SK-N-SH (cell line): ENCODE data around the gene RBP5.

Source experiments
- CTCF ChIP-seq: fragments of 200-600 bp; sonication (generic); IDR thresholded peaks from 2 replicates; pipeline ENCODE4 v1.6.1; 2017; ENCODE audit warnings: antibody characterized with exemption, mild to moderate bottlenecking, moderate library complexity
- EP300 ChIP-seq, 2 experiments: IDR thresholded peaks; 2 replicates each; pipeline versions ENCODE4 v1.4.0 to v1.6.1; 2012; ENCODE audit warnings: borderline replicate concordance in 1 of 2, low read depth in 1 of 2, low read length in 1 of 2
- EZH2phosphoT487 ChIP-seq: fragments of 200-600 bp; sonication (generic); IDR thresholded peaks from 2 replicates; pipeline ENCODE4 v1.6.1; 2017; ENCODE audit warnings: low read depth, mixed run types, mild to moderate bottlenecking, antibody characterized with exemption, moderate library complexity, borderline replicate concordance
- GABPA ChIP-seq: IDR thresholded peaks from 2 replicates; pipeline ENCODE4 v1.4.0; 2012; ENCODE audit warnings: low read depth, mild to moderate bottlenecking
- JUND ChIP-seq: IDR thresholded peaks from 2 replicates; pipeline ENCODE4 v1.4.0; 2012
- MAX ChIP-seq: IDR thresholded peaks from 2 replicates; pipeline ENCODE4 v1.4.0; 2012; ENCODE audit warnings: low read depth
- NFIC ChIP-seq: IDR thresholded peaks from 2 replicates; pipeline ENCODE4 v1.4.0; 2012; ENCODE audit warnings: borderline replicate concordance
- RFX5 ChIP-seq: IDR thresholded peaks from 2 replicates; pipeline ENCODE4 v1.6.1; 2012; ENCODE audit warnings: mild to moderate bottlenecking, improper control_type of control experiment, low read length
- SMC3 ChIP-seq: IDR thresholded peaks from 2 replicates; pipeline ENCODE4 v1.6.1; 2012; ENCODE audit warnings: low read depth, low read length, improper control_type of control experiment
- USF2 ChIP-seq: fragments of 150-350 bp; IDR thresholded peaks from 2 replicates; pipeline ENCODE4 v1.6.1; 2017; ENCODE audit warnings: antibody characterized with exemption, low read length, low read depth, borderline replicate concordance
- ZBTB33 ChIP-seq: IDR thresholded peaks from 2 replicates; pipeline ENCODE4 v1.4.0; 2012; ENCODE audit warnings: low read depth, borderline replicate concordance

- no peak for TF ChIP-seq CTCF
- no peak for TF ChIP-seq MAX
- no peak for TF ChIP-seq SMC3
- TF ChIP-seq GABPA = no peak
- TF ChIP-seq ZBTB33 = no peak
- TF ChIP-seq USF2 = no peak
- TF ChIP-seq EZH2phosphoT487 = no peak
- no peak for TF ChIP-seq JUND
- TF ChIP-seq RFX5 = no peak
- TF ChIP-seq NFIC = no peak
- no peak for TF ChIP-seq EP300 (IDR thresholded peaks at IDR 0.05; ENCODE audit: borderline replicate concordance in 1 of 2, low read depth in 1 of 2, low read length in 1 of 2)
Measured at GRCh38 chr12:7176595-7176994, 47.9 kb upstream of the RBP5 start.
